SW 1271 (cell line): ENCODE results near the gene MVD.

Experiments used
- DNase-seq, 2 experiments: peaks; one replicate each; lab custom pipeline; 2025; lab: John Stamatoyannopoulos, UW

Gene MVD

GRCh38 chr16:88606148-88606757 is 56.6 kb downstream of the MVD start:
- DNase-seq = no peak

- DNase-seq = no peak
These were observed 57.4 kb downstream of the MVD start for GRCh38 chr16:88605186-88606147.

GRCh38 chr16:88602091-88602490 is 60.8 kb downstream of the MVD start:
- DNase-seq = no peak
